LNCAP (cell line): ENCODE results near the gene RAD51D.

ENCODE experiments used
- CTCF ChIP-seq: fragments of 450-650 bp; IDR thresholded peaks from 2 replicates; pipeline ENCODE4 v1.5.1; 2017; ENCODE audit warnings: mild to moderate bottlenecking

The RAD51D gene

GRCh38 chr17:35052780-35053179 is 66.9 kb downstream of the RAD51D start:
- TF ChIP-seq CTCF = no peak

- no peak for TF ChIP-seq CTCF
Observed at GRCh38 chr17:35052241-35052610, 67.4 kb downstream of the RAD51D start.

- TF ChIP-seq CTCF = no peak
Observed at GRCh38 chr17:35051579-35052240, 68.0 kb downstream of the RAD51D start.

GRCh38 chr17:35051183-35051578 is 68.5 kb downstream of the RAD51D start:
- TF ChIP-seq CTCF = no peak

- no peak for TF ChIP-seq CTCF
Observed at GRCh38 chr17:35050170-35050569, 69.5 kb downstream of the RAD51D start.

GRCh38 chr17:35048685-35049379 is 70.8 kb downstream of the RAD51D start:
- TF ChIP-seq CTCF = no peak

GRCh38 chr17:35046740-35047283 is 72.8 kb downstream of the RAD51D start:
- TF ChIP-seq CTCF = no peak
